Endothelial cell (in vitro differentiated cells): ENCODE measurements around the gene PRKG1. TPM values are rescaled to one million over a fixed set of nuclear protein-coding genes. Genes with fewer than 3 reads are reported as not detected.

Source experiments
- DNase-seq: peaks from one replicate; pipeline ENCODE4 v3.0.0; 2021; ENCODE audit warnings: low spot score
- H3K27ac Mint-ChIP-seq: one replicate; pipeline ENCODE4 v1.8.0; 2021; ENCODE audit warnings: mixed read lengths, inconsistent platforms; ENCODE audit not compliant: unreplicated experiment
- H3K27me3 Mint-ChIP-seq: one replicate; pipeline ENCODE4 v1.8.0; 2021; ENCODE audit warnings: mild to moderate bottlenecking, moderate library complexity, mixed read lengths, inconsistent platforms; ENCODE audit not compliant: unreplicated experiment
- H3K36me3 Mint-ChIP-seq: one replicate; pipeline ENCODE4 v1.8.0; 2021; ENCODE audit warnings: mild to moderate bottlenecking, low read depth, mixed read lengths, inconsistent platforms; ENCODE audit not compliant: unreplicated experiment
- H3K4me1 Mint-ChIP-seq: one replicate; pipeline ENCODE4 v1.8.0; 2021; ENCODE audit warnings: mild to moderate bottlenecking, mixed read lengths, inconsistent platforms; ENCODE audit not compliant: unreplicated experiment
- H3K4me3 Mint-ChIP-seq: one replicate; pipeline ENCODE4 v1.8.0; 2021; ENCODE audit warnings: mild to moderate bottlenecking, mixed read lengths, inconsistent platforms; ENCODE audit not compliant: unreplicated experiment
- H3K9me3 Mint-ChIP-seq: one replicate; pipeline ENCODE4 v1.8.0; 2021; ENCODE audit warnings: mixed read lengths, inconsistent platforms; ENCODE audit not compliant: unreplicated experiment
- total RNA-seq: library from RNA; stranded (reverse); fragmentation: NEBNext Ultra II Directional; extraction: Animal tissue kit (Norgen Biotek cat#: 25700); gene quantifications from one replicate; pipeline ENCODE4 v1.2.1, GENCODE V29; 2021; ENCODE audit not compliant: unreplicated experiment
- TF ChIP-seq, protein P1 (sequence below): fragments of 200-600 bp; sonication (generic); IDR thresholded peaks from one replicate; pipeline ENCODE4 v1.5.0; 2021; ENCODE audit warnings: antibody characterized with exemption; ENCODE audit not compliant: unreplicated experiment

The PRKG1 gene
- total RNA-seq, 1 donor from 2014 or later, result 10.7 TPM

GRCh38 chr10:52208365-52208764 is 1134.1 kb downstream of the PRKG1 start:
- no peak for DNase-seq
- no peak overlapping the region for H3K27ac Mint-ChIP-seq
- H3K9me3 Mint-ChIP-seq, result no peaks in the 10 kb centered on the region
- TF ChIP-seq, protein P1, sequence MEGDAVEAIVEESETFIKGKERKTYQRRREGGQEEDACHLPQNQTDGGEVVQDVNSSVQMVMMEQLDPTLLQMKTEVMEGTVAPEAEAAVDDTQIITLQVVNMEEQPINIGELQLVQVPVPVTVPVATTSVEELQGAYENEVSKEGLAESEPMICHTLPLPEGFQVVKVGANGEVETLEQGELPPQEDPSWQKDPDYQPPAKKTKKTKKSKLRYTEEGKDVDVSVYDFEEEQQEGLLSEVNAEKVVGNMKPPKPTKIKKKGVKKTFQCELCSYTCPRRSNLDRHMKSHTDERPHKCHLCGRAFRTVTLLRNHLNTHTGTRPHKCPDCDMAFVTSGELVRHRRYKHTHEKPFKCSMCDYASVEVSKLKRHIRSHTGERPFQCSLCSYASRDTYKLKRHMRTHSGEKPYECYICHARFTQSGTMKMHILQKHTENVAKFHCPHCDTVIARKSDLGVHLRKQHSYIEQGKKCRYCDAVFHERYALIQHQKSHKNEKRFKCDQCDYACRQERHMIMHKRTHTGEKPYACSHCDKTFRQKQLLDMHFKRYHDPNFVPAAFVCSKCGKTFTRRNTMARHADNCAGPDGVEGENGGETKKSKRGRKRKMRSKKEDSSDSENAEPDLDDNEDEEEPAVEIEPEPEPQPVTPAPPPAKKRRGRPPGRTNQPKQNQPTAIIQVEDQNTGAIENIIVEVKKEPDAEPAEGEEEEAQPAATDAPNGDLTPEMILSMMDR, result no peak
- peaks cover 3% of the 10 kb centered on the region for H3K4me1 Mint-ChIP-seq
- H3K27me3 Mint-ChIP-seq, result peaks cover 3% of the 10 kb centered on the region
- H3K4me3 Mint-ChIP-seq, result no peak overlapping the region
- no peaks in the 10 kb centered on the region for H3K36me3 Mint-ChIP-seq

DNA sequence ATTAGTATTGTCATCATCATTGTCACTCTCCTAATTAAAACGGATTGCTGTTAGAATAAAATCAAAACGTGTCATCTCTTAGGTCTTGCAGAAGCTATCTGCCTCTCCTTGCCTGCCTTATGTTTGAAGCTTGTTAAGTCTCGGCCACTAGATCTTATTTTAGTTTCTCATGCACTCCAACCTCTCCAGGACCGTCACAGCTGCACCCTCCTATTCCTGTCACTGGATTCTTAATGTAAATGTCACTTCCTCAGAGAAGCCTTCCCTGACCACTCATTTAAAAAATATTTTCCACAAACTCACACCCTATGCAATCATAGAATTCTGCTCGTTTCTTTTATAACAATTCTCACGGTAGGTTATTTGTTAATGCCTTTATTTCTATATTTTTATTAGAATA is 1135.9 kb downstream of the PRKG1 start:
- Mint-ChIP-seq H3K27ac (no peak overlapping the region), H3K27me3 (peaks cover 3% of the 10 kb centered on the region), H3K9me3 (no peaks in the 10 kb centered on the region), H3K4me3 (no peak overlapping the region), H3K4me1 (peaks cover 12% of the 10 kb centered on the region), H3K36me3 (no peaks in the 10 kb centered on the region)
- no peak for DNase-seq
- TF ChIP-seq, protein P1, result no peak

DNA sequence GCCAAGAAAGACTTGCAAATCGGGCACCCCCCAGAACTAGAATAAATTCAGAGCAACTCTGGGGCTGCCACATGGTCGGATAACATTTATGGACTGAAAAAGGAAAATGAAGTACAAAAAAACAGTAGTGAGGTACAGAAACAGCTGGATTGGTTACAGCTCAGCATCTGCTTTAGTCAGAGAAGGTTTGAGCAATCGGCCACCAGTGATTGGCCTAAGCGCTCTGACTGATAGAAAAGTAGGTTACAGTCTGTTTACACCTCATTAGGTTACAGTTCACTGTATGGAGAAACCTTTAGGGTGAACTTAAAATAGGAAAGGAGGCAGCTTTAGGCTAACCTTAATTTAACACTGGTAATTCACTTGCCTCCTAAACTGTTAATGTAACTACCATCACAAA is 1137.8 kb downstream of the PRKG1 start:
- H3K36me3 Mint-ChIP-seq, result no peaks in the 10 kb centered on the region
- DNase-seq, result no peak
- no peak overlapping the region for H3K4me3 Mint-ChIP-seq
- peaks cover 25% of the 10 kb centered on the region for H3K4me1 Mint-ChIP-seq
- no peaks in the 10 kb centered on the region for H3K9me3 Mint-ChIP-seq
- TF ChIP-seq, protein P1, result no peak
- H3K27me3 Mint-ChIP-seq, result peaks cover 3% of the 10 kb centered on the region
- H3K27ac Mint-ChIP-seq, result no peak overlapping the region

DNA sequence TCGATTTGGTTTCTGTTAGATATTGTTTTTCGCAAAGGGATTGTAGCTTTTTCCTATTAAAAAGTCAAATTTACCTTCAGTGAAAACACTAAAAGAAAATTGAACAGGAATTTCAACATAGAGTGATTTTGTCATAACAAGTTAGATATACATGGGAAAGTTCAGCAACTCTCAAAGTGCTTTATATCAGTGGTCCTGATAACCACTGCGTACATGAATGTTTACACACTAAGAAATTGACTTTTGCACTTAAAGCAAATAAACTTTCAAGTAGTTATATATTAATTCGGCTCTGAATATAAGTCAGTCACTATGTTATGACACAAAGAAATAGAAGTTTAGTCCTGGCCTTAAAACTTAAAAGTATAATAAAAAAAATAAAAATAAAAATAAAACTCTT is 1138.5 kb downstream of the PRKG1 start:
- Mint-ChIP-seq H3K4me1 (peaks cover 31% of the 10 kb centered on the region), H3K36me3 (no peaks in the 10 kb centered on the region), H3K27me3 (peaks cover 2% of the 10 kb centered on the region), H3K9me3 (no peaks in the 10 kb centered on the region), H3K4me3 (no peak overlapping the region), H3K27ac (no peak overlapping the region)
- DNase-seq, result no peak
- TF ChIP-seq, protein P1, result no peak

DNA sequence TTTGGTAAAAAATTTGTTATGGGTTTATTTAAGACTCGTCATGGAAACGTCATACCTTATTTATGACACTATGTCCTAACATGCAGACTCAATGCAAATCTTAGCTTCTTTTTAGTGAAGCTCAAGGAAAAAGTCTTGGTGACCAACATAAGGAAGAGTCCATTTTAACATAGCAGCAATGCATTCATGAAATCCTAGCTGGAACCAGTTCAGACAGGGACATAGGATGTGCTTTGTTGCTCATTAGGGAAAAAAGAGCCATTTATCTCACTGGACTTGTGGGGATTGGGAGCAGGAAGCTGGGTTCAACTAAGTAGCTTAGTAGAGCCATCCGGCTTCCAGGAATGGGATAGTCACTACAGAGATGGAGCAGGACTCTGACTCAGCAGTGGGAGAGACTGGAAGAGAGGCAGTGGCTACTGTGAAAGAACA is 1139.0 kb downstream of the PRKG1 start:
- TF ChIP-seq, protein P1, result no peak
- H3K9me3 Mint-ChIP-seq, result no peaks in the 10 kb centered on the region
- peak overlapping the region; percentile 80 for H3K27ac Mint-ChIP-seq
- H3K36me3 Mint-ChIP-seq, result no peaks in the 10 kb centered on the region
- no peak overlapping the region for H3K4me3 Mint-ChIP-seq
- H3K27me3 Mint-ChIP-seq, result no peaks in the 10 kb centered on the region
- peaks cover 31% of the 10 kb centered on the region for H3K4me1 Mint-ChIP-seq
- DNase-seq, result no peak
